IMR-90 (cell line): ENCODE measurements around the gene RTL1. TPM values are rescaled to one million over a fixed set of nuclear protein-coding genes. Genes with fewer than 3 reads are reported as not detected.

Experiments used
- ATAC-seq: fragments of 200-7000 bp; cut with Tn5 transposase; 2 replicates; pipeline ENCODE4 v1.9.1; 2020; ENCODE audit warnings: low read depth, mild to moderate bottlenecking, moderate library complexity
- BruUV-seq: library from RNA; stranded (reverse); fragments of 400-500 nt; replicated peaks from 2 replicates; lab custom pipeline; 2021; lab: Mats Ljungman, UMichigan
- CTCF ChIA-PET: fragments of 300-600 bp; formaldehyde crosslinking; extraction: SDS; loops from one replicate; lab custom pipeline; 2021; ENCODE audit warnings: antibody characterized with exemption; lab: Yijun Ruan, JAX
- POLR2A ChIA-PET: fragments of 300-600 bp; sonication (Branson Sonifier 250); formaldehyde crosslinking; loops from one replicate; lab custom pipeline; 2022; ENCODE audit warnings: antibody characterized with exemption; ENCODE audit not compliant: unreplicated experiment; lab: Charles Lee
- DNase-seq: peaks from one replicate; pipeline ENCODE4 v3.0.0; 2013
- H2AFZ ChIP-seq: replicated peaks from 2 replicates; pipeline ENCODE3; 2013; ENCODE audit warnings: low read length, mild to moderate bottlenecking; ENCODE audit not compliant: poor library complexity
- H2AK5ac ChIP-seq: 2 replicates; pipeline ENCODE4 v1.6.1; 2013; ENCODE audit warnings: low read depth, low read length, inconsistent platforms
- H2AK9ac ChIP-seq: replicated peaks from 2 replicates; pipeline ENCODE3; 2013; ENCODE audit warnings: mild to moderate bottlenecking, low read depth, low read length, moderate library complexity; ENCODE audit not compliant: poor library complexity
- H2BK120ac ChIP-seq: 2 replicates; pipeline ENCODE4 v1.6.1; 2013; ENCODE audit warnings: low read depth, low read length, inconsistent platforms
- H2BK15ac ChIP-seq: 3 replicates; pipeline ENCODE4 v1.6.1; 2013; ENCODE audit warnings: low read depth, low read length, inconsistent platforms
- H2BK20ac ChIP-seq: 2 replicates; pipeline ENCODE4 v1.6.1; 2013; ENCODE audit warnings: low read depth, mild to moderate bottlenecking, inconsistent platforms, low read length, moderate library complexity
- H2BK5ac ChIP-seq: 2 replicates; pipeline ENCODE4 v1.6.1; 2013; ENCODE audit warnings: mild to moderate bottlenecking, low read depth, low read length, inconsistent platforms; ENCODE audit not compliant: poor library complexity, severe bottlenecking
- H3K14ac ChIP-seq: replicated peaks from 2 replicates; pipeline ENCODE4 v1.6.1; 2013; ENCODE audit warnings: low read depth, low read length, inconsistent platforms
- H3K18ac ChIP-seq: 2 replicates; pipeline ENCODE4 v1.6.1; 2013; ENCODE audit warnings: low read depth, low read length, control low read depth
- H3K23ac ChIP-seq: 2 replicates; pipeline ENCODE4 v1.6.1; 2013; ENCODE audit warnings: low read depth, low read length, inconsistent platforms
- H3K27ac ChIP-seq: 2 replicates; pipeline ENCODE4 v1.5.1; 2013; ENCODE audit warnings: mild to moderate bottlenecking, control low read depth, low read length; ENCODE audit not compliant: insufficient read depth
- H3K27me3 ChIP-seq: 2 replicates; pipeline ENCODE4 v1.6.1; 2013; ENCODE audit warnings: low read length; ENCODE audit not compliant: control insufficient read depth, insufficient read depth
- H3K36me3 ChIP-seq: 2 replicates; pipeline ENCODE4 v1.6.1; 2013; ENCODE audit warnings: low read length, mixed read lengths; ENCODE audit not compliant: control insufficient read depth, insufficient read depth
- H3K4ac ChIP-seq: 2 replicates; pipeline ENCODE4 v1.6.1; 2013; ENCODE audit warnings: low read depth, low read length, inconsistent platforms
- H3K4me1 ChIP-seq: 2 replicates; pipeline ENCODE4 v1.6.1; 2013; ENCODE audit warnings: low read length, mixed read lengths; ENCODE audit not compliant: control insufficient read depth, insufficient read depth
- H3K4me2 ChIP-seq: 2 replicates; pipeline ENCODE4 v1.6.1; 2013; ENCODE audit warnings: low read depth, mild to moderate bottlenecking, control low read depth, low read length, moderate library complexity
- H3K4me3 ChIP-seq: 2 replicates; pipeline ENCODE4 v1.5.1; 2013; ENCODE audit warnings: low read depth, mild to moderate bottlenecking, control low read depth, low read length, moderate library complexity; ENCODE audit not compliant: insufficient read depth
- H3K56ac ChIP-seq: 2 replicates; pipeline ENCODE4 v1.6.1; 2013; ENCODE audit warnings: low read length, inconsistent platforms; ENCODE audit not compliant: insufficient read depth; ENCODE audit errors: extremely low read depth
- H3K79me1 ChIP-seq, 2 experiments: 2 replicates each; pipeline ENCODE4 v1.6.1; 2013; ENCODE audit warnings: low read length in 2 of 2, inconsistent platforms in 1 of 2, low read depth in 1 of 2
- H3K9ac ChIP-seq: 2 replicates; pipeline ENCODE4 v1.6.1; 2013; ENCODE audit warnings: low read depth, low read length, control low read depth
- H3K9me1 ChIP-seq: 2 replicates; pipeline ENCODE4 v1.6.1; 2013; ENCODE audit warnings: low read length, inconsistent platforms; ENCODE audit not compliant: insufficient read depth
- H3K9me3 ChIP-seq: 2 replicates; pipeline ENCODE4 v1.6.1; 2013; ENCODE audit warnings: low read length; ENCODE audit not compliant: control insufficient read depth, insufficient read depth
- H4K20me1 ChIP-seq: 2 replicates; pipeline ENCODE4 v1.6.1; 2013; ENCODE audit warnings: low read length, inconsistent platforms; ENCODE audit not compliant: insufficient read depth
- H4K5ac ChIP-seq: 2 replicates; pipeline ENCODE4 v1.6.1; 2013; ENCODE audit warnings: mild to moderate bottlenecking, low read depth, low read length, control low read depth
- H4K8ac ChIP-seq, 2 experiments: 2 replicates each; pipeline ENCODE4 v1.6.1; 2013; ENCODE audit warnings: low read depth in 2 of 2, low read length in 2 of 2, control low read depth in 1 of 2, inconsistent platforms in 1 of 2
- H4K91ac ChIP-seq: 2 replicates; pipeline ENCODE4 v1.6.1; 2013; ENCODE audit warnings: low read depth, low read length, inconsistent platforms; ENCODE audit not compliant: insufficient read depth
- CHD1 ChIP-seq: IDR thresholded peaks from 2 replicates; pipeline ENCODE4 v1.6.1; 2012; ENCODE audit warnings: low read depth, low read length, improper control_type of control experiment
- MAZ ChIP-seq: IDR thresholded peaks from 2 replicates; pipeline ENCODE4 v1.6.1; 2012; ENCODE audit warnings: low read depth, mild to moderate bottlenecking, low read length, improper control_type of control experiment, moderate library complexity, borderline replicate concordance
- MXI1 ChIP-seq: IDR thresholded peaks from 2 replicates; pipeline ENCODE4 v1.6.1; 2012; ENCODE audit warnings: low read depth, mild to moderate bottlenecking, low read length, moderate library complexity, borderline replicate concordance
- POLR2A ChIP-seq: IDR thresholded peaks from 2 replicates; pipeline ENCODE4 v1.6.1; 2012; ENCODE audit warnings: mild to moderate bottlenecking, low read depth, low read length
- RAD21 ChIP-seq: IDR thresholded peaks from 2 replicates; pipeline ENCODE4 v1.6.1; 2012; ENCODE audit warnings: low read length, improper control_type of control experiment
- SMC3 ChIP-seq: fragments of 150-350 bp; IDR thresholded peaks from 2 replicates; pipeline ENCODE4 v1.6.1; 2016; ENCODE audit warnings: low read depth, mild to moderate bottlenecking, antibody characterized with exemption, low read length, moderate library complexity
- WGBS, 2 experiments: methylation state at CpG; one replicate each; pipeline versions ENCODE4 v1.1.5 to v1.1.7; 2013; ENCODE audit warnings: missing lambda C conversion rate in 2 of 2; ENCODE audit not compliant: insufficient read length in 1 of 2; ENCODE audit errors: extremely low coverage in 2 of 2; 5-methylcytosine and 5-hydroxymethylcytosine counted together
- dilution Hi-C: fragments of 300-500 bp; cut with HindIII; formaldehyde crosslinking; loops from one replicate; pipeline ENCODE4 v1.14.3; 2018; ENCODE audit warnings: low sequenced_read_pairs; ENCODE audit not compliant: unreplicated experiment
- in situ Hi-C: fragments of 300-500 bp; cut with MboI; formaldehyde crosslinking; loops from 3 replicates; pipeline ENCODE4 v1.14.3; 2019; ENCODE audit warnings: low sequenced_read_pairs, inconsistent platforms, mixed read lengths
- intact Hi-C: fragments of 100-400 bp; cut with micrococcal nuclease; formaldehyde crosslinking; loops from 2 replicates; pipeline ENCODE4 v1.10.0; 2022
- polyA plus RNA-seq, 3 experiments: library from polyadenylated mRNA; depleted of rRNA; stranded (reverse); fragments of >200 nt; gene quantifications; 2 replicates each; pipeline ENCODE4 v1.2.3, GENCODE V29; 2012; ENCODE audit warnings: low replicate concordance in 1 of 3
- total RNA-seq: library from RNA; depleted of rRNA; stranded (reverse); fragments of >200 nt; gene quantifications from 2 replicates; pipeline ENCODE4 v1.2.3, GENCODE V29; 2012
- TF ChIP-seq, protein P1 (sequence below): fragments of 150-350 bp; IDR thresholded peaks from 2 replicates; pipeline ENCODE4 v1.6.1; 2017; ENCODE audit warnings: mild to moderate bottlenecking, antibody characterized with exemption, low read length, low read depth

Gene RTL1
- total and polyA plus RNA-seq, 2 of the 4 experiments (the other 2 are of a cell fraction) = not detected

DNA sequence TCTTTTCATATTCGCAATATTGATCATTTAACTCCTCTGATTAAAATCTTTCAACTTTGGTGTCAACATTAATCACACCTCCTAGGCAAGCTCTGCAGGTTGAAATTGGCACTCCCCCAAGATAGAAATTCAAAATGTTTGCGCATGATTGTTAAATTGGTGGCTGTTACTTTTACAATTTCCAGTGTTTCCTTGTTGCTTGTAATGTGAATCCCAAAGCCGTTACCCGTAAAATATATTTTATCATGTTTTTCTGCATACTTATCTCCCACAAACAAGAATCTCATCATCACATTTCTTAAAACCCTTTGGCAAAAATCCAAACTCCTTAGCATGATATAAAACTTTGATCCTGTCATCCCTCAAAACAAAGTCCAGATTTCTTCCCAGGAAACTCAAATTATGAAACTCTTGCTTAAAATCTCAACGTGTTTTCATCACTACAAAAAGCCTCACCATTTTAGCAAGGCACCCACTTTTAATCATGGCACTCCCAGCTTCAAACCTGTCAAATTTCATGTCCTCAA is 14.7 kb downstream of the RTL1 start:
- no peaks in the 10 kb centered on the region for H3K9me3 ChIP-seq
- H3K56ac ChIP-seq = no peak overlapping the region
- H4K91ac ChIP-seq = no peak overlapping the region
- no peak overlapping the region for H2AK9ac ChIP-seq
- TF ChIP-seq MAZ (no peak), POLR2A (no peak), CHD1 (no peak), SMC3 (no peak), RAD21 (no peak), MXI1 (no peak)
- TF ChIP-seq, protein P1, sequence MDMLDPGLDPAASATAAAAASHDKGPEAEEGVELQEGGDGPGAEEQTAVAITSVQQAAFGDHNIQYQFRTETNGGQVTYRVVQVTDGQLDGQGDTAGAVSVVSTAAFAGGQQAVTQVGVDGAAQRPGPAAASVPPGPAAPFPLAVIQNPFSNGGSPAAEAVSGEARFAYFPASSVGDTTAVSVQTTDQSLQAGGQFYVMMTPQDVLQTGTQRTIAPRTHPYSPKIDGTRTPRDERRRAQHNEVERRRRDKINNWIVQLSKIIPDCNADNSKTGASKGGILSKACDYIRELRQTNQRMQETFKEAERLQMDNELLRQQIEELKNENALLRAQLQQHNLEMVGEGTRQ = no peak
- no peak overlapping the region for H3K27ac ChIP-seq
- H2BK20ac ChIP-seq = no peak overlapping the region
- H3K9me1 ChIP-seq = no peaks in the 10 kb centered on the region
- 37% methylated on average over 3 of the region's 5 CpGs; no CpG with 5 or more reads in 1 of the 2 experiments for WGBS, 2 experiments
- H3K9ac ChIP-seq = no peak overlapping the region
- H2BK5ac ChIP-seq = no peak overlapping the region
- peaks cover 42% of the 10 kb centered on the region for H4K20me1 ChIP-seq
- DNase-seq (no peak), ATAC-seq (no peak)
- ChIA-PET POLR2A (no interaction called here), CTCF (no interaction called here)
- no peak overlapping the region for H4K5ac ChIP-seq
- H3K79me1 ChIP-seq = peaks cover 0 to 27% of the 10 kb centered on the region in 2 experiments; a peak in 2 of 4 replicates
- dilution Hi-C loops = no loop called here
- intact Hi-C loops = no loop called here
- in situ Hi-C loops = no loop called here
- no peak overlapping the region for H3K18ac ChIP-seq
- no peak overlapping the region for H2AFZ ChIP-seq
- BruUV-seq = no TSS peak
- H3K4me2 ChIP-seq = no peak overlapping the region
- no peak overlapping the region for H4K8ac ChIP-seq
- no peak overlapping the region for H3K4me3 ChIP-seq
- no peak overlapping the region for H3K23ac ChIP-seq
- no peaks in the 10 kb centered on the region for H3K27me3 ChIP-seq
- H2BK120ac ChIP-seq = no peak overlapping the region
- no peak overlapping the region for H2AK5ac ChIP-seq
- no peak overlapping the region for H2BK15ac ChIP-seq
- H3K4ac ChIP-seq = no peak overlapping the region
- H3K36me3 ChIP-seq = peaks cover 61% of the 10 kb centered on the region
- no peak overlapping the region for H3K14ac ChIP-seq
- H3K4me1 ChIP-seq = peaks cover 4% of the 10 kb centered on the region
